Activated gamma-delta T cell treated with Interleukin-2 at 50 U/mL for 16 hours (primary cell): ENCODE measurements around the gene SMIM41.
"Not testable (repeated sequence)": the region's sequence is repeated elsewhere in the genome, so short reads cannot be mapped to it uniquely, and the experiment has no call there.

Source experiments
- DNase-seq: peaks from one replicate; pipeline ENCODE4 v3.0.0-alpha.2; 2020

The SMIM41 gene

DNA sequence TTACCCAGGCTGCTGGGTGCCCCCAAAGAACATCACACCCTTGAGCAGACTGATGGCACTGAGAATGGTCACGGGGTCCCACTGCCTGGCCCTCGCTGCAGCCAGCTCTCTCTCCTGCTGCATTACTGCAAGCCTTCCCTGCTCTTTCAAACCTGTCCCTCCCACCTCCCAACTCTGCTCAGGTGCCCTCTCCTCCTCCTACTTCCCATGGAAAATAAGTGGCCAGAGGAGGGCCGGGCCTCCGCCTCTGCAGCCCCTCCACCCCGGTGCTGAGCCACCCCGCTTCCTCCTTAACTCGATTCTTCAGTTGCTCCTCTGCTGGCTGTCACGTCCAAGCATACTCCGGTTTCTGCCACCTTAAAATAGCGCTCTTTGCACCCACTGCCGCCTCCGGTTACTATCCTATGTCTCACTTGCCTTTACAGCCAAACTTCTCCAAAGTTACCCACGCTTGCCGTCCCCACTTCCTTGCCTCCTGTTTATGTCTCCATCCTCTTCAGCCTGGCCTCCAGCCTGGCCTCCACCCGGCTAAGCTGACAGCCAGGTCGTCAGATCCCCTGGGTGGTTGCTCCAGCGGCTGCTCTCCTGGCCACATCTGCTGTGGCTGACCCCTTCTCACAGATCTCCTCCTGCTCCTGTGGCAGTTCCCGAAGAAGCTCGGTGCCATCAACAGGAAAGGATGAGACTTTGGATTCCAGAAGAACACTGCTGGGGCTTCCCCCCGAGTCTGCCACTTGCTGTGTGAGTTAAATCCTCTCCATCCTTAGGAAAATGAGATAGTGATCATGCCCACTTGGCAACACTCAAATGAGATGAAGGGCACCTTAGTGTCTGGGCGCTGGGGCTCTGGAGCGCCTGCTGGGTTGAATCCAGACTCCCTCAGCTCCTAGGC is 7.7 kb downstream of the SMIM41 start:
- no peak for DNase-seq

DNA sequence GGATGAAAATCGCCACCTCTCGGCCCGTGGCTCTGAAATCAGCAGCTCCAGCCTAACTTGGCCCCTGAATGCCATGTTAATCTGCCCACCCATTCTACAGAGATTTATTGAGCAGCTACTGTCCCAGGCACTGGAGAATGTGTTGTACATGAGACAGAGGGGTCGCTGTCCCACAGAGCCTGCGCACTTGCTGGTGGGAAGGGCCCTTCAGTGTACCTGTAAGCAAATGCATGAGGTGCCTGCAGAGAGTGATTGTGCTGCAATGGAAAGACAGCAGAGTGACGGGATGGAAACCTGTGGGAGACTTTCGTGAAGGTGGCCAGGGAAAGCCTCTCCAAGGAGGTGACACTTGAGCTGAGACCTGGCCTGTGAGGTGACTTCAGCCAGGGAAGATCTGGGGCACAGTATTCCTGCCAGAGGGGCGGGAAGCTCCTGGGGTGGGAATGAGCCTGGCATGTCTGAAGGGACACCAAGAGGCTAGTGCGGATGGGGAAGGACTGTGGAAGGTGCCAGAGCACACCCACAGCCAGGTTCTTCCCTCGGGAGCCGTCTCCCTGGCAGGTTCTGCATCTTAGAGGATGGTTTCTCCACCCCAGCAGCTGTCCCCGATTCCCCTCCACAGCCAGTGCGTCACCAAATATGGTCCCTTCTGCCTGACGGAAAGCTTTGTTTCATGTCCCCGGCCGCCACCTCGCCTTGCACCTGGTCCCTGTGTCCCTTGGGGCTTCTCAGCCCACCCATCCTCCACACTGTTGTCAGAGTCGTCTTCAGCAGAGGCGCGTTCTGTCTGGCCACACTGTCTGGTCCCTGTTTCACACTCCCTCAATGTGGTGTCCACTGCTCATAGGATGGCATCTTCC is 8.7 kb downstream of the SMIM41 start:
- DNase-seq, result no peak

GRCh38 chr12:52089491-52089890 is 10.0 kb downstream of the SMIM41 start:
- no peak for DNase-seq

DNA sequence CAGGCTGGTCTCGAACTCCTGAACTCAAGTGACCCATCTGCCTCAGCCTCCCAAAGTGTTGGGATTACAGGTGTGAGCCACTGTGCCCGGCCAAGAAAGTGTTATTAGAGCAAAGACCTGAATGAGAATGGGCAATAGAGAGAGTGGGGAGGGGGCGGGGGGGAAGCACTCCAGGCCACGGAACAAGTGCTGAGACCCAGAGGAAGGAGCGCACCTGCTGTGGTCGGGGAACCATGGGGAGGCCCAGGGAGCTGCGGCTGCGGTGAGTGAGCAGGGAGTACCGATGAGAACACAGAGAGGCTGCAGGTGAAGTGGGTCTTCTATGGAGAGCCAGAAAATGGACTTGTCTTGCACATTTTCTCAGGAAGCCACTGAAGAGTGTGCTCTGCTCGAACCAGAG is 10.8 kb downstream of the SMIM41 start:
- DNase-seq, result no peak

DNA sequence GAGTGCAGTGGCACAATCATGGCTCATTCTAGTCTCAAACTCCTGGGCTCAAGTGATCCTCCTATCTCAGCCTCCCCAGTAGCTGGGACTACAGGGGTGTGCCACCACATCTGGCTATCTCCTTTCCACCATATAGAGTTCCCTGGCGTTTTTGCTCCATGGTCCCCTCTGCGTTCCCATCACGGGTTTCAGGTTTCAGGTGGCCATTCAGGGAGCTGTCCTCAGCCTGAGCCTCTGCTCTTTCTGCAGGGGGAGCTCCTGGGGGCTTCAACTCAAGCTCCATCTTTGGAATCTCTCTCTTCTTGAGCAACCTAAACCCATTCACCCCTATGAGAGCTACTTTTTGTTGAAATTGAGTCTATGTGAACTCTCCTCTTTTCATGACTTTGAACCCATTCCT is 11.6 kb downstream of the SMIM41 start:
- no peak for DNase-seq

DNA sequence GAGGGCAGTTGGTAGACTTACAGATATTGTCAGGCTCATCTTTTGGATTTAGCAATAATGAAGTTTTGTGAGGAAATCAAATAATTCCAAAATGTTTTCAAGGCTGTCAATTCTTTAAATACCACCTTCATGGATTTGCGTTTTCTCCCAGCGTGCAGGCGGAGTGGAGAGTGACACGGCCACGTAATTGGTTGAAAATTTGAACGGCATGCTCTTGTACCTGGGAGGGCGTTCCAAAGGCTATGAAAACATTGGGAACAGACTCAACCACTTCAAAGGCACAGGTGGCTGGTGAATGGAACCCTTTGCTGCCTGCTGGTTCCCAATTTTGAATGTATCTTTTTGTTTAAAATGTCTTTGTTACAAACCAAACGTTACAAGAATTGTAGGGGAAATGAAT is 12.4 kb downstream of the SMIM41 start:
- no peak for DNase-seq

- no peak for DNase-seq
Observed at GRCh38 chr12:52093346-52093745, 13.8 kb downstream of the SMIM41 start.

GRCh38 chr12:52096332-52097044 is 17.0 kb downstream of the SMIM41 start:
- DNase-seq, result no peak

- no peak for DNase-seq
Observed at GRCh38 chr12:52097045-52097666, 17.7 kb downstream of the SMIM41 start.

GRCh38 chr12:52104431-52105089 is 25.1 kb downstream of the SMIM41 start:
- not testable (repeated sequence) for DNase-seq

DNA sequence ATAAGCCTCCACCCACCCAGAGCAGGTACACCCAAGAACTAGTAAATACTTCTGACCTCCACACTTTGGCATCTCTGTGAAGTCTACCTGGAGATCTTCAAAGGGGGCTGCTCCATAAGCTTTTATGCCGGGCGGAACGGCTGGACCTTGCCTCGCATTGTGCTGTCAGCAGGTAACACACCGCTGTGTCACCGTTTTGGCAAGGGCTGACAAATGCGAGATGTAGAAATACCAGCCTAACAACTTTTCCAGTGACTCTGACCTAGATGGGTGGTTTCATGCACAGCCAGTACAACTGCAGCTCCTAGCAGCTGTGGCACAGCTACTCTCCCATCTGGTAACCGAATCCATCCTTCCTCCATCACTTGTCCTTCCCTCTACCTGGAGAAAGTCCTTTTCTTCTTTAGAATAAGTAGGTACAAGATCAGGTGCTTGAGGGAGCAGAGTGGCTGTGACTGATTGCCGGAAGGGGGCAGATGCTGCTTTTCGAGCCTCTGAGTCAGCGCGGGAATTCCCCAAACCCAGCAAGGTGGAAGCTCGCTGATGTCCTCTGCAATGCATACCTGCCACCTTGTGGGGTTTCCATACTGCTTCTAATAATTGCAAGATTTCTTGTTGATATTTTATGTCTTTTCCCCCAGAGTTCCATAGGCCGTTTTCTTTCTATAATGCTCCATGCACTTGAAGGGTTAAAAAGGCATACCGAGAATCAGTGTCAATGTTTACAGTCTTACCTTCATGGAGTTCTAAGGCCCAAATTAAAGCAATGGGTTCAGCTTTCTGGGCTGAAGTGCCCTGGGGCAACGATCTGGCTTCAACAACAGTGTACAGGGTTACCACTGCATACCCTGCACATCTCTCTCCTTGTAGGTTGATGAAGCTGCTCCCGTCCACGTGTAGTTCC is 37.0 kb downstream of the SMIM41 start:
- DNase-seq, result peak; percentile 27

DNA sequence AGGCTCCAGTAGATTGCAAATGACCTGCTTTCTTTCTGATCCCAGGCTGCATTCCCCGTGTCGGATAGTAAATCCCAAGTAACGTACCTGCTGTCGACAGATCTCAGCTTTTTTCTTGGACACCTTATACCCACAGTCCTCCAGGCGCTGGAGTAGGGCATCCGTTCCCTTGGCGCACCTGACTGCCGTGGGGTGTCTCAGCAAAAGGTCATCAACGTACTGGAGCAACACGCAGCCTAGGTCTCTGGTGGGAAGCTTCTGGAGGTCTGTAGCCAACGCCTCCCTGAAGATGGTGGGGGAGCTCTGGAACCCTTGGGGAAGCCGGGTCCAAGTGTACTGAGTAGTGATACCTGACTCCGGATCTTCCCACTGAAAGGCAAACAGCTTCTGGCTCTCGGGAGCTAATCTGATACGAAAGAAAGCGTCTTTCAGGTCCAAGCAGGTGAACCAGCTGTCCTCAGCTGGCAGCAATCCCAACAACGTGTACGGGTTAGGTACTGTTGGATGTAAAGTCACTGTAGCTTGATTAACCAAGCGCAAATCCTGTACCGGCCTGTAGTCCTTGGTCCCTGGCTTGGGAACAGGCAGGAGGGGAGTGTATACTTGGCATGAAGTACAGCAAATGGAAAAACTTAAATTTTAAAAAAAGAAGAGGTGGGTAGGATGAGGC is 38.4 kb downstream of the SMIM41 start:
- DNase-seq, result not testable (repeated sequence)

DNA sequence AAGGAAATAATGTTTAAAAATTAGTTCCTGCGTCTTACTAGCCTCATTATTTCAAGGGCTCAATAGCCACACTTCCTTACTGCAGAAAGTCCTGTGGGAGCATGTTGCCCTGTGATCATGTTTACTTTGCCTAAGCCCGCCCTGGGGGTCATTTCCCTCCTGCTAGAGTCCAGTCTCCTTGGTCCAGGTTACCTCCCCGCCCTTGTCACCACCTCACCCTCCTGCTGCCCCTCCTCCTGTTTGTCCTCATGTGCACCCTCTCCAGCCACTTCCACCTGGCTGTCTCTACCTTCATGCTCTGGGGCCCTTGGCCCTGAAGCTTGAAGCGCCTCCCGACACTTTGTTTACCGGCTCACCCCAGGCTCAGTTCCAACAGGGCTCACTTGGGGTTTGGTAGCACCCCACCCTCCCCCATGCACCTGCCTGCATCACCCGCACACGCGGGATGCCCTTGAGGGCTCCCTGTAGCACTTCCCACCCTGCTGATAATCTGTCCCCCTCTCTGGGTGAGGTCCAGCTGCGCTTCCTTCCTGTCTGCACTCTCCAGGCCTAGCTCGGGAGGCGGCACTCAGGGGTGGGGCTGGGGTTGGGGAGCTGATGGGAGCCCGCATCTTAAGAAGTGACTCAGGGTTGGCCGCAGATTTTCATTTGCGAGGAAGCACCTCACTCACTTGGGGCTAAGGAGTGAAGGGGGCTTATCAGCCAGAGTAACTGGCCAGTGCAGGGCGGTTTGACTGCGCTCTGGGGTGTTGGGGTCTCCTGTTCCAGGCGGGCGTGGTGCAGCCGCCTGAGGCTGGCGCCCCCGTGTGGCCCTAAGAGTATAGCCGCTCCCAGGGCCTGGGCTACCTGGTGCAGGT is 40.1 kb downstream of the SMIM41 start:
- no peak for DNase-seq

- DNase-seq, result no peak
Observed at GRCh38 chr12:52120951-52121823, 41.7 kb downstream of the SMIM41 start.

- DNase-seq, result peak; percentile 54
Observed at GRCh38 chr12:52121824-52122539, 42.5 kb downstream of the SMIM41 start.

DNA sequence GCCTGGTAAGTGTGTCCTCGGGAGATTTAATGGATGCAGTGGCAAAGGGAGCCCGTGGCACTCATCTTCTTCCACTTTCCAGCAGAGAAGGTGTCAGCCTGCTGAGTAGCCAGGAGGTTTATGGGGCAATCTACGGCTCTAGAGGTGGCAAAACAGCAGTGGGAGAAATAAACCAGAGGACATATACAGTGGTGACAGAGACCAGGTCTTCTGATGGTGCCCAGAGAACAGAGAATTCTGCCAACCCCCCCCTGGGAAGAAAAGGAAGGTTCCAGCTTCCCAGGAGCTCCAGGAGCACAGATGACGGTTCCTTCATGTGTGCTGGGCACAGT is 43.0 kb downstream of the SMIM41 start:
- DNase-seq, result no peak

DNA sequence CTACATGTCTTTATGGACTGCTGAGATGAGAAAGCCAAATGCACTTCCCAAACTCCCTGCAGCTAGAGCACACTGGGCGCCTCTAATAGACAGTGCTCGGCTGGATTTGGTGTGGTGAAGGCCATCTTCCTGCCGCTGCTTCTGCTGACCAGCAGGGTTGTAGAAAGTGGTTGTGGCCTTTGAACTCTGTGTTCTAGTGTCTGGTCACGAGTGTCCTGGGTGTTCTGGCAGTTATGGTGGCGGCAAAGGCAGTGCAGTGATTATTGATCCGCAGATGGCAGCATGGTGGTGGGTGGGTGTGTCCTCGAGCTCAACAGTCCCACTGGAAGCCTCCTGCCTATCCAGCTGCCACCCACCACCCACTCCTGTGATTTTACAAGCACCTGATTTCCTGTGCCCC is 43.4 kb downstream of the SMIM41 start:
- DNase-seq, result no peak
